Heart left ventricle (tissue), 13 donors: ENCODE data around the gene NFS1.

Experiments used
- CTCF ChIP-seq, 12 donors: fragments of 200-600 bp; sonication (generic) in 4 of 12; IDR thresholded peaks; one replicate each; pipeline versions ENCODE4 v1.5.0 to v1.8.0; 2018 to 2022; ENCODE audit warnings: antibody characterized with exemption in 12 of 12, mild to moderate bottlenecking in 5 of 12
- POLR2A ChIP-seq, 2 donors: fragments of 450-650 bp; IDR thresholded peaks; one replicate each; pipeline ENCODE4 v1.6.1; 2017; ENCODE audit warnings: antibody characterized with exemption in 2 of 2, mild to moderate bottlenecking in 2 of 2, moderate library complexity in 2 of 2
- donor health status: ischemic (EF 13 %, LVEDD 7.1; RV severe dilation, severe dysfunction).
- donor health status: DM: no; HTN: yes; CAD: no.
- donor health status: DM: no; HTN: no; CAD: no.
- donor health status: ischemic (EF 25% LVEDD 6.9; RV normal size, moderate dysfunction).
- donor health status: ischemic (EF 25% LVEDD 5.7; RV mildly dilated, moderate dysfunction).
- donor health status: ischemic (EF 35%, LVEDD 5.7; RV mildly dilated, moderate dysfunction).
- donor health status: nonischemic (EF 11% LVEDD 7.7; RV severe dilation, severe dysfunction).
- donor health status: DM: yes; HTN: yes; CAD: no.
- donor health status: PGD.
- donor health status: ischemic (EF 29% LVEDD 5.4; RV normal size, mild dysfunction).
- donor health status: nonischemic (EF 23%, LVEDD 6.1; RV moderate dilation, normal function).

- TF ChIP-seq CTCF (IDR thresholded peaks at IDR 0.05) (no peak), POLR2A (IDR thresholded peaks at IDR 0.05) (no peak)
These were observed 17.2 kb upstream of the NFS1 start for GRCh38 chr20:35716330-35716729.
